Breast epithelium (tissue), 3 donors: ENCODE data around the gene CDH26.

Experiments used
- CTCF ChIP-seq, 3 donors: fragments of 450-650 bp; IDR thresholded peaks; one replicate each; pipeline ENCODE4 v1.5.1; 2016 to 2017; ENCODE audit warnings: antibody characterized with exemption in 3 of 3, mild to moderate bottlenecking in 3 of 3, moderate library complexity in 3 of 3
- POLR2A ChIP-seq: fragments of 450-650 bp; IDR thresholded peaks from one replicate; pipeline ENCODE4 v1.6.1; 2016; ENCODE audit warnings: antibody characterized with exemption, mild to moderate bottlenecking, moderate library complexity

- no peak for TF ChIP-seq POLR2A
- TF ChIP-seq CTCF (IDR thresholded peaks at IDR 0.05) = no peak
These were observed 88.6 kb downstream of the CDH26 start for GRCh38 chr20:60046860-60047259.
